Panc1 (cell line): Measurements from ENCODE around the gene SFI1. TPM values are rescaled to one million over a fixed set of nuclear protein-coding genes. Genes with fewer than 3 reads are reported as not detected.

Experiments
- ATAC-seq: fragments of 200-7000 bp; cut with Tn5 transposase; 2 replicates; pipeline ENCODE4 v1.9.1; 2020; ENCODE audit warnings: mild to moderate bottlenecking, moderate library complexity
- BruUV-seq: library from RNA; stranded (reverse); fragments of 400-500 nt; replicated peaks from 2 replicates; lab custom pipeline; 2021; lab: Mats Ljungman, UMichigan
- CTCF ChIA-PET: fragments of 300-600 bp; sonication (Branson Sonifier 250); formaldehyde crosslinking; loops from one replicate; lab custom pipeline; 2022; ENCODE audit warnings: antibody characterized with exemption; lab: Charles Lee
- POLR2A ChIA-PET: fragments of 300-600 bp; sonication (Branson Sonifier 250); formaldehyde crosslinking; loops from one replicate; lab custom pipeline; 2022; ENCODE audit warnings: antibody characterized with exemption; lab: Charles Lee
- DNase-seq: peaks from one replicate; pipeline ENCODE4 v3.0.0-alpha.2; 2010; ENCODE audit warnings: low read depth, low spot score
- H3K27ac ChIP-seq: 2 replicates; pipeline ENCODE4 v1.5.1; 2011; ENCODE audit warnings: mild to moderate bottlenecking, low read length, inconsistent platforms
- H3K27me3 ChIP-seq: fragments of 200-500 bp; sonication (Bioruptor generic); 2 replicates; pipeline ENCODE4 v1.6.0; 2014; ENCODE audit warnings: low read length, inconsistent platforms; ENCODE audit not compliant: control insufficient read depth, insufficient read depth
- H3K36me3 ChIP-seq: fragments of 200-500 bp; sonication (Bioruptor generic); 2 replicates; pipeline ENCODE4 v1.5.1; 2014; ENCODE audit warnings: inconsistent platforms, mild to moderate bottlenecking, low read length, moderate library complexity; ENCODE audit not compliant: control insufficient read depth, insufficient read depth
- H3K4me1 ChIP-seq: 2 replicates; pipeline ENCODE4 v1.5.1; 2011; ENCODE audit warnings: inconsistent platforms, mild to moderate bottlenecking, low read length, moderate library complexity; ENCODE audit not compliant: control insufficient read depth, insufficient read depth
- H3K4me3 ChIP-seq, 2 experiments: 2 replicates each; pipeline ENCODE4 v1.5.1; 2011 to 2012; ENCODE audit warnings: low read depth in 2 of 2, low read length in 2 of 2, mild to moderate bottlenecking in 2 of 2, inconsistent platforms in 1 of 2, moderate library complexity in 1 of 2
- H3K9me3 ChIP-seq: fragments of 200-500 bp; sonication (Bioruptor generic); 2 replicates; pipeline ENCODE4 v1.5.1; 2014; ENCODE audit warnings: low read depth, mild to moderate bottlenecking, inconsistent platforms, low read length, moderate library complexity; ENCODE audit not compliant: control insufficient read depth, insufficient read depth
- CTCF ChIP-seq: fragments of 450-650 bp; IDR thresholded peaks from 2 replicates; pipeline ENCODE4 v1.5.1; 2017; ENCODE audit warnings: mild to moderate bottlenecking
- POLR2AphosphoS5 ChIP-seq: IDR thresholded peaks from 2 replicates; pipeline ENCODE4 v1.6.1; 2012; ENCODE audit warnings: mild to moderate bottlenecking, low read depth, low read length, moderate library complexity
- SIN3A ChIP-seq: IDR thresholded peaks from 2 replicates; pipeline ENCODE4 v1.6.1; 2012; ENCODE audit warnings: low read depth, mild to moderate bottlenecking, low read length, moderate library complexity, borderline replicate concordance; ENCODE audit not compliant: insufficient read depth
- TCF7L2 ChIP-seq: IDR thresholded peaks from 2 replicates; pipeline ENCODE4 v1.6.1; 2011; ENCODE audit warnings: mild to moderate bottlenecking, low read depth, low read length, inconsistent platforms
- in situ Hi-C: cut with HindIII; loops from 2 replicates; pipeline ENCODE4 v1.10.0; 2016; ENCODE audit warnings: low sequenced_read_pairs, low pct_unique_long_range_greater_than_20kb
- intact Hi-C: fragments of 100-400 bp; cut with micrococcal nuclease; formaldehyde crosslinking; loops from one replicate; pipeline ENCODE4 v1.10.0; 2022; ENCODE audit not compliant: unreplicated experiment
- total RNA-seq: library from RNA; stranded (reverse); gene quantifications from one replicate; pipeline ENCODE4 v1.2.1, GENCODE V29; 2021; ENCODE audit not compliant: unreplicated experiment
- TF ChIP-seq, protein P1 (sequence below), 2 experiments: IDR thresholded peaks; 2 replicates each; pipeline ENCODE4 v1.6.1; 2011 to 2012; ENCODE audit warnings: low read depth in 2 of 2, control low read depth in 1 of 2, low read length in 1 of 2, mild to moderate bottlenecking in 1 of 2, moderate library complexity in 1 of 2; ENCODE audit not compliant: insufficient read depth in 1 of 2

Gene SFI1
- total RNA-seq, 1 experiment from 2014 or later, result 29.9 TPM

- H3K36me3 ChIP-seq, result no peaks in the 10 kb centered on the region
- peaks cover 10% of the 10 kb centered on the region for H3K4me1 ChIP-seq
- intact Hi-C loops, result no loop called here
- ChIA-PET CTCF (no interaction called here), POLR2A (no interaction called here)
- no peak for TF ChIP-seq CTCF
- TF ChIP-seq TCF7L2, result no peak
- TF ChIP-seq POLR2AphosphoS5, result no peak
- TF ChIP-seq, protein P1, sequence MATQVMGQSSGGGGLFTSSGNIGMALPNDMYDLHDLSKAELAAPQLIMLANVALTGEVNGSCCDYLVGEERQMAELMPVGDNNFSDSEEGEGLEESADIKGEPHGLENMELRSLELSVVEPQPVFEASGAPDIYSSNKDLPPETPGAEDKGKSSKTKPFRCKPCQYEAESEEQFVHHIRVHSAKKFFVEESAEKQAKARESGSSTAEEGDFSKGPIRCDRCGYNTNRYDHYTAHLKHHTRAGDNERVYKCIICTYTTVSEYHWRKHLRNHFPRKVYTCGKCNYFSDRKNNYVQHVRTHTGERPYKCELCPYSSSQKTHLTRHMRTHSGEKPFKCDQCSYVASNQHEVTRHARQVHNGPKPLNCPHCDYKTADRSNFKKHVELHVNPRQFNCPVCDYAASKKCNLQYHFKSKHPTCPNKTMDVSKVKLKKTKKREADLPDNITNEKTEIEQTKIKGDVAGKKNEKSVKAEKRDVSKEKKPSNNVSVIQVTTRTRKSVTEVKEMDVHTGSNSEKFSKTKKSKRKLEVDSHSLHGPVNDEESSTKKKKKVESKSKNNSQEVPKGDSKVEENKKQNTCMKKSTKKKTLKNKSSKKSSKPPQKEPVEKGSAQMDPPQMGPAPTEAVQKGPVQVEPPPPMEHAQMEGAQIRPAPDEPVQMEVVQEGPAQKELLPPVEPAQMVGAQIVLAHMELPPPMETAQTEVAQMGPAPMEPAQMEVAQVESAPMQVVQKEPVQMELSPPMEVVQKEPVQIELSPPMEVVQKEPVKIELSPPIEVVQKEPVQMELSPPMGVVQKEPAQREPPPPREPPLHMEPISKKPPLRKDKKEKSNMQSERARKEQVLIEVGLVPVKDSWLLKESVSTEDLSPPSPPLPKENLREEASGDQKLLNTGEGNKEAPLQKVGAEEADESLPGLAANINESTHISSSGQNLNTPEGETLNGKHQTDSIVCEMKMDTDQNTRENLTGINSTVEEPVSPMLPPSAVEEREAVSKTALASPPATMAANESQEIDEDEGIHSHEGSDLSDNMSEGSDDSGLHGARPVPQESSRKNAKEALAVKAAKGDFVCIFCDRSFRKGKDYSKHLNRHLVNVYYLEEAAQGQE (IDR thresholded peaks at IDR 0.05; ENCODE audit: insufficient read depth in 1 of 2, low read depth in 2 of 2, low read length in 1 of 2), result no peak
- no peak for TF ChIP-seq SIN3A
- H3K27ac ChIP-seq, result peak overlapping the region; percentile 48
- BruUV-seq, result no TSS peak
- ATAC-seq (peak; percentile 60), DNase-seq (no peak)
- no peaks in the 10 kb centered on the region for H3K9me3 ChIP-seq
- no peaks in the 10 kb centered on the region for H3K27me3 ChIP-seq
- no peak overlapping the region for H3K4me3 ChIP-seq
- in situ Hi-C loops, result no loop called here
These were observed 156.8 kb downstream of the SFI1 start for GRCh38 chr22:31652911-31653684.

GRCh38 chr22:31653944-31654343, 157.6 kb downstream of the SFI1 start:
- peak overlapping the region; percentile 48 for H3K27ac ChIP-seq
- POLR2A ChIA-PET, result no interaction called here
- in situ Hi-C loops, result no loop called here
- TF ChIP-seq SIN3A (no peak), TCF7L2 (no peak), POLR2AphosphoS5 (no peak), CTCF (no peak)
- TF ChIP-seq, protein P1 (IDR thresholded peaks at IDR 0.05; ENCODE audit: insufficient read depth in 1 of 2, low read depth in 2 of 2, low read length in 1 of 2), result no peak
- H3K4me1 ChIP-seq, result peaks cover 10% of the 10 kb centered on the region
- no peak for ATAC-seq
- no peak overlapping the region for H3K4me3 ChIP-seq
- CTCF ChIA-PET, result interaction anchor here (0.6 kb wide), 1 partner anchor 313 kb away, joined by 7 read pairs; no protein-coding TSS in a partner anchor
- intact Hi-C loops, result no loop called here
- DNase-seq, result no peak
- H3K27me3 ChIP-seq, result no peaks in the 10 kb centered on the region
- H3K36me3 ChIP-seq, result no peaks in the 10 kb centered on the region
- H3K9me3 ChIP-seq, result no peaks in the 10 kb centered on the region
- no TSS peak for BruUV-seq
